Fibroblast of mammary gland (primary cell): ENCODE data around the gene TIMM23.

ENCODE experiments used
- DNase-seq: peaks from one replicate; pipeline ENCODE4 v3.0.0-alpha.2; 2010; ENCODE audit warnings: low read depth
- H3K4me3 ChIP-seq: 2 replicates; pipeline ENCODE4 v1.5.1; 2011; ENCODE audit warnings: low read depth, mild to moderate bottlenecking, low read length, moderate library complexity; ENCODE audit not compliant: control insufficient read depth
- CTCF ChIP-seq: conservative IDR thresholded peaks from 2 replicates; pipeline ENCODE4 v1.5.1; 2011; ENCODE audit warnings: low read depth, low read length, inconsistent platforms; ENCODE audit not compliant: control insufficient read depth, insufficient read depth

The TIMM23 gene

GRCh38 chr10:46050941-46051623 lies 78.8 kb downstream of the TIMM23 start:
- no peak for DNase-seq
- TF ChIP-seq CTCF, result no peak
- no peak overlapping the region for H3K4me3 ChIP-seq

- H3K4me3 ChIP-seq, result no peak overlapping the region
- no peak for TF ChIP-seq CTCF
- DNase-seq, result no peak
Observed at GRCh38 chr10:46052057-46052790, 79.9 kb downstream of the TIMM23 start.

- no peak for TF ChIP-seq CTCF
- H3K4me3 ChIP-seq, result no peak overlapping the region
- no peak for DNase-seq
Observed at GRCh38 chr10:46052791-46053375, 80.6 kb downstream of the TIMM23 start.
